Measurements from ENCODE around the gene SIGLEC1. TPM values are rescaled to one million over a fixed set of nuclear protein-coding genes. Genes with fewer than 3 reads are reported as not detected.

SIGLEC1 gene
- total and polyA plus RNA-seq, 12 donors = 1.3 to 22.4 (median 2.8) TPM

DNA sequence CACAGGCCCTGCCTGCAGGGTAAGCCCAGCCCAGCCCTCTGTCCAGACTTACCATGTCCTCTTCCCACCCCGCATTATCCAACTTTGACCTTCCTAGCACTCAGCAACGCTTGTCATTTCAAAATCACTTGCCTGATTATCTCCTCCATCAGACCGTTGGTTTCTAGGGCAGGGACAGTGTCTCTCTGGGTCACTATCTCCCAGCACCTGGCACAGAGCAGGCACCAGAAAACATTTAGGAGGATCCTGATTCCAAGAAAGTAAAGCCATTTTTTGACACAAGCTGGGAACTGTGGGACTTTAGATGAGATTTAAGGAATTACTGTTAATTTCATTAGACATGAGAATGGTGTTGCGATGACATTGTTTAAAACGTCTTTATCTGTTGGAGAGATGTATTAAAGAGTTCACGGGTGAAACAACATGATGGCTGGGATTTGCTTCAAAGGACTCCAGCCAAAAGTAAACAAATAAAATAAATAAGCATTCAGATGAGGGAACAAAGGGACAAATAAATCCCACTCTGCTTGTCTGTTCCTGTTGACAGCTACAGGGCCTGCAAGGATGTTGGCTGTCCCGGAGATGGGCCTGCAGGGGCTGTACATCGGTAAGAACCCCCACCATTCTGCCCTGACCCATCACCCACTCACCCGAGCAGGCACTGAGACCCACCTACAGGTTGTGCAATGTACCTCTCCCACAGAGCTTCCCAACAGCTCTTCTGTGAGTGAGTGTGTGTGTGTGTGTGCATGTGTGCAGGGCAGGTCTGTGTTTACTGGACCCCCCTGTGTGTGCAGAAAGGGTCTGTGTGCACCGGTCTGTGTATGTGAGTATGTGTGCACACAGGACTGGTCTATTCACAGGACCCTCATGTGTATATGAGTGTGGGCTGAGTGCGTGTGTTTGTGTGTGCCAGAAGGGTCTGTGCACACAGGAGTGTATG is 26.0 kb upstream of the SIGLEC1 start:
- peaks cover 0 to 36% (median 0%) of the 10 kb centered on the region in 9 donors for H3K36me3 ChIP-seq
- H3K4me3 ChIP-seq = peak overlapping the region in 3 of 10 donors; percentile 9 to 27 (median 11)
- ATAC-seq = peak in 1 of 8 donors; percentile 4
- peaks cover 0 to 3% (median 0%) of the 10 kb centered on the region in 7 donors for H3K27me3 ChIP-seq
- intact Hi-C loops (cut with DNase I) = no loop called here
- no peak for DNase-seq
- no peaks in the 10 kb centered on the region for H3K9me3 ChIP-seq
- TF ChIP-seq, protein P1, sequence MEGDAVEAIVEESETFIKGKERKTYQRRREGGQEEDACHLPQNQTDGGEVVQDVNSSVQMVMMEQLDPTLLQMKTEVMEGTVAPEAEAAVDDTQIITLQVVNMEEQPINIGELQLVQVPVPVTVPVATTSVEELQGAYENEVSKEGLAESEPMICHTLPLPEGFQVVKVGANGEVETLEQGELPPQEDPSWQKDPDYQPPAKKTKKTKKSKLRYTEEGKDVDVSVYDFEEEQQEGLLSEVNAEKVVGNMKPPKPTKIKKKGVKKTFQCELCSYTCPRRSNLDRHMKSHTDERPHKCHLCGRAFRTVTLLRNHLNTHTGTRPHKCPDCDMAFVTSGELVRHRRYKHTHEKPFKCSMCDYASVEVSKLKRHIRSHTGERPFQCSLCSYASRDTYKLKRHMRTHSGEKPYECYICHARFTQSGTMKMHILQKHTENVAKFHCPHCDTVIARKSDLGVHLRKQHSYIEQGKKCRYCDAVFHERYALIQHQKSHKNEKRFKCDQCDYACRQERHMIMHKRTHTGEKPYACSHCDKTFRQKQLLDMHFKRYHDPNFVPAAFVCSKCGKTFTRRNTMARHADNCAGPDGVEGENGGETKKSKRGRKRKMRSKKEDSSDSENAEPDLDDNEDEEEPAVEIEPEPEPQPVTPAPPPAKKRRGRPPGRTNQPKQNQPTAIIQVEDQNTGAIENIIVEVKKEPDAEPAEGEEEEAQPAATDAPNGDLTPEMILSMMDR (IDR thresholded peaks at IDR 0.05) = no peak
- H3K4me1 ChIP-seq = peaks cover 9 to 83% (median 48%) of the 10 kb centered on the region in 9 donors
- WGBS, 2 donors = 55 to 63% methylated on average over 11 of the region's 11 CpGs
- H3K27ac ChIP-seq = peak overlapping the region in 7 of 10 donors; percentile 29 to 95 (median 53)

GRCh38 chr20:3735768-3736167 is 23.4 kb upstream of the SIGLEC1 start:
- TF ChIP-seq, protein P1 (IDR thresholded peaks at IDR 0.05) = no peak
- ATAC-seq (no peak), DNase-seq (no peak)
- peaks cover 0 to 27% (median 6%) of the 10 kb centered on the region in 7 donors for H3K27me3 ChIP-seq
- intact Hi-C loops (cut with DNase I) = no loop called here
- peak overlapping the region in 3 of 10 donors; percentile 27 to 95 (median 94) for H3K27ac ChIP-seq
- peaks cover 12 to 89% (median 59%) of the 10 kb centered on the region in 9 donors for H3K4me1 ChIP-seq
- peaks cover 0 to 12% (median 0%) of the 10 kb centered on the region in 9 donors for H3K36me3 ChIP-seq
- 89 to 92% methylated on average over 4 of the region's 4 CpGs for WGBS, 2 donors
- H3K9me3 ChIP-seq = no peaks in the 10 kb centered on the region
- no peak overlapping the region for H3K4me3 ChIP-seq

GRCh38 chr20:3734111-3734843 is 21.9 kb upstream of the SIGLEC1 start:
- ATAC-seq = peak; percentile 15 to 82 (median 69)
- H3K36me3 ChIP-seq = peaks cover 0 to 10% (median 0%) of the 10 kb centered on the region in 9 donors
- WGBS, 2 donors = 51 to 53% methylated on average over 12 of the region's 12 CpGs
- H3K27me3 ChIP-seq = peaks cover 0 to 28% (median 6%) of the 10 kb centered on the region in 7 donors
- TF ChIP-seq, protein P1 (IDR thresholded peaks at IDR 0.05) = no peak
- DNase-seq = peak in 1 of 2 donors; percentile 47
- H3K4me3 ChIP-seq = peak overlapping the region in 9 of 10 donors; percentile 57 to 77 (median 65)
- peak overlapping the region; percentile 82 to 96 (median 93) for H3K27ac ChIP-seq
- H3K9me3 ChIP-seq = no peaks in the 10 kb centered on the region
- H3K4me1 ChIP-seq = peaks cover 7 to 90% (median 56%) of the 10 kb centered on the region in 9 donors
- intact Hi-C loops (cut with DNase I) = no loop called here
